Thyroid gland (tissue), 4 donors: Measurements from ENCODE around the gene ZSWIM6.

Experiments
- CTCF ChIP-seq, 6 experiments: fragments of 200-600 bp in 3 of 6; fragments of 450-650 bp in 3 of 6; sonication (generic) in 3 of 6; IDR thresholded peaks; one replicate each; pipeline ENCODE4 v1.5.1; 2016 to 2019; ENCODE audit warnings: antibody characterized with exemption in 6 of 6, mild to moderate bottlenecking in 2 of 6, inconsistent platforms in 1 of 6, moderate library complexity in 1 of 6
- POLR2A ChIP-seq, 2 donors: fragments of 450-650 bp; IDR thresholded peaks; one replicate each; pipeline ENCODE4 v1.6.1; 2017; ENCODE audit warnings: antibody characterized with exemption in 2 of 2, mild to moderate bottlenecking in 2 of 2, moderate library complexity in 1 of 2

- TF ChIP-seq CTCF (IDR thresholded peaks at IDR 0.05): no peak
- no peak for TF ChIP-seq POLR2A (IDR thresholded peaks at IDR 0.05)
Measured at GRCh38 chr5:61353293-61353692, 21.2 kb downstream of the ZSWIM6 start.
